Measurements from ENCODE around the gene ELFN2. TPM values are rescaled to one million over a fixed set of nuclear protein-coding genes. Genes with fewer than 3 reads are reported as not detected.

ELFN2 gene
- total and polyA plus RNA-seq, 9 donors: 0.01 to 0.05 (median 0.03) TPM; not detected in 5

DNA sequence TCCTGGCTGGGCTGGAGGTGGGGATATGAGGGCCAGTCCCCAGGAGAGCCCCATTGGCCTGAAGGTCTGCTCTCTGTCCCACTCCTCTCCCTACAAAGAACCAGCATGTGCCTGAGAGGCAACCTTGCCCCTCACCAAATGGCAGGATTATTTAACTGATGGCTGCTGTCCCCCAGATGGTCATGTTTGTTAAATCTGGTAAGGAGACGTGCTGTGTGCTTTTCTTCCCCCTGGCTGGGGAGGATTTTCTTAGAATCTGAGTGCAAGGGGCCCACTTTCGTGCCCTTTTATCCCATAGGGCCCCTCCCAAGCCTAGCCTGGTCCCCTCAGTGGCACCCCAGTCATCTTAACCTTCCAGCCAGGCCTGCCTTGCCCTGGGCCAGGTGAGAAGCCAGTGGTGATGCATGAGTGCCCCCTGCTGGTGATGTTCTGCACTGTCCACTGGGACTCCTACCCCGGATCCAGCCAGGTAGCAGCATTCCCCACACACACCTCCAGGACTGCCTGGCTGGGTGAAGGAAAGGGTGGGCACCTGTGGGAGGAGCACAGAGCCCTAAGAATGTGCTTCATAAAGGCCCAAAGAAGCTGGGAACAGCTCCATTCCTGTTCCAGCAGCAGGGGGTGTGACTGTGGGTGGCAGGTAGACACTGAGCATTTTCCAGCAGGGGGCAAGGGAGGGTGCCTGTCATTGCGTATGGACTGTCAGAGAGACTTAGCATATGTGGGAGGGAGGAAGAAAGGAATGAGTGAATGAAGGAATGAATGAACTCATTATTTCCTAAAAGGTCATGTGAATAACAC lies 30.0 kb upstream of the ELFN2 start:
- no peaks in the 10 kb centered on the region for H3K36me3 ChIP-seq
- no peaks in the 10 kb centered on the region for H3K27me3 ChIP-seq
- no peak overlapping the region for H3K4me3 ChIP-seq
- peaks cover 3% of the 10 kb centered on the region for H3K4me1 ChIP-seq (ENCODE audit: insufficient read depth)
- no peaks in the 10 kb centered on the region for H3K9me3 ChIP-seq
- TF ChIP-seq CTCF (IDR thresholded peaks at IDR 0.05): peak in 1 of 3 donors; percentile 18
- TF ChIP-seq EP300 (IDR thresholded peaks at IDR 0.05): no peak
- TF ChIP-seq POLR2A (IDR thresholded peaks at IDR 0.05): no peak
- peak; percentile 15 to 61 (median 46) for DNase-seq
- WGBS, 3 donors: 38 to 46% (median 42%) methylated on average over 4 of the region's 4 CpGs
- no peak overlapping the region for H3K27ac ChIP-seq
- intact Hi-C loops (cut with DNase I): no loop called here

- peaks cover 3% of the 10 kb centered on the region for H3K4me1 ChIP-seq (ENCODE audit: insufficient read depth)
- H3K27me3 ChIP-seq: no peaks in the 10 kb centered on the region
- TF ChIP-seq POLR2A (IDR thresholded peaks at IDR 0.05) (no peak), CTCF (IDR thresholded peaks at IDR 0.05) (no peak), EP300 (IDR thresholded peaks at IDR 0.05) (no peak)
- no peaks in the 10 kb centered on the region for H3K36me3 ChIP-seq
- H3K27ac ChIP-seq: no peak overlapping the region
- H3K4me3 ChIP-seq: no peak overlapping the region
- H3K9me3 ChIP-seq: no peaks in the 10 kb centered on the region
- DNase-seq: no peak
- intact Hi-C loops (cut with DNase I): no loop called here
- WGBS, 3 donors: 61 to 73% (median 64%) methylated on average over 17 of the region's 17 CpGs
Observed at GRCh38 chr22:37456346-37456745, 29.1 kb upstream of the ELFN2 start.

DNA sequence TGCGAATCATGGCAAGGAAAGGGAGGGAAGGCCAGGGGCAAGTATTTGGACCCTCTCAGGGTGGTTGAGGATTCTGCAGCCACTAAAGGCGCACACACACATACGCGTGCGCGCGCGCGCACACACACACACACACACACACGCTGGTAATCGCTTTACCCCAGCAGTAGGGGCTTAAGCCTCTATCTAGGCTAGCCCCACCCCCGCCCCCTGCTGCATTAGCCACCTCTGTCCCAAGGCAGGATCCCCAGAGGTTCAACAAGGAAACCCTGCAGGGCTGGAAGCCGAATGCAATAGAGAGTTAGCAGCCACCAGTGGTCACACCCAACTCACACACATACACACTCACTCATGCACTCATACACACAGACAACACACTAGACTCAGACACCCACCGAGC lies 28.6 kb upstream of the ELFN2 start:
- TF ChIP-seq POLR2A (IDR thresholded peaks at IDR 0.05) (no peak), CTCF (IDR thresholded peaks at IDR 0.05) (no peak), EP300 (IDR thresholded peaks at IDR 0.05) (no peak)
- Histone ChIP-seq H3K27ac (no peak overlapping the region), H3K4me1 (ENCODE audit: insufficient read depth) (peaks cover 3% of the 10 kb centered on the region), H3K27me3 (no peaks in the 10 kb centered on the region), H3K4me3 (no peak overlapping the region), H3K36me3 (no peaks in the 10 kb centered on the region), H3K9me3 (no peaks in the 10 kb centered on the region)
- no peak for DNase-seq
- 42 to 55% (median 44%) methylated on average over 11 to 14 of the region's 14 CpGs for WGBS, 3 donors
- intact Hi-C loops (cut with DNase I): no loop called here

DNA sequence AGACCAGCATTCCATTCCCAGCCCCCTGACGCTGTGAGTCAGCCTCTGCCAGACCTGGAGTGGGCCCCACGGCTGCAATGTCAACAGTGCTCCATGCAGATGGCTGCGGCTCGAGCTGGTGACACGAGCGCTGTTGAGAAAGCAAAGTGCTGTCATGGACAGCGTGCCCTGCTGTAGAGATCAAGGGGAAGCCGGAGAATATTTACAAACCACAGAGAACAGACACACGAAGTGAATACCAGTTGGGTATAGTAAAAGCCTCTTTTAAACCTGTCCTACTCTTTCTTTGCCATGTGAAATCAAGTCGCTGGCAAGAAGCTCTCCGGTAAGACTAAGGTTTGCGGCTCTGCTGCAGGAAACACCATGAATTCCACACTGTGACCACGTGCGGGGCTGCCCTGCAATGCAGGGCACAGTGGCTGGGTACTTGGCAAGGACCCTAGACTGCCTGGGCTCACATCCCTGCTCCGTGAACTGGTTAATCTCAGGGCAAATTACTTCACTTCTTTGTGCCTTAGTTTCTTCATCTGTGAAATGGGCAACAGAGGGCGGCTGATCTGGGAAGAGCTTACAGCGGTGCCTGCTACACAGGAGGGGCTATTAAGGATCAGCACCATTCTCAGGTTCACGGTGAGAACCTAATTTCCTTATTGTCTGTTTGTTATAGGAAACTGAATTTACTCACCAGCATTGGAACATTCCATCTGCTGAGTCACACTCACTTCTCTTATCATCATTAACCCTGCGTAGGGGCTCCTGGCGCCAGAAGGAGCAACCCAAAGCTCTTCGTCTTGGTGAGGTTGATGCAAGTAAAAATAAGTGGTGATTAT lies 27.8 kb upstream of the ELFN2 start:
- Histone ChIP-seq H3K4me3 (no peak overlapping the region), H3K9me3 (no peaks in the 10 kb centered on the region), H3K4me1 (ENCODE audit: insufficient read depth) (peaks cover 3% of the 10 kb centered on the region), H3K27ac (no peak overlapping the region), H3K36me3 (no peaks in the 10 kb centered on the region), H3K27me3 (no peaks in the 10 kb centered on the region)
- intact Hi-C loops (cut with DNase I): no loop called here
- no peak for DNase-seq
- no peak for TF ChIP-seq EP300 (IDR thresholded peaks at IDR 0.05)
- no peak for TF ChIP-seq CTCF (IDR thresholded peaks at IDR 0.05)
- no peak for TF ChIP-seq POLR2A (IDR thresholded peaks at IDR 0.05)
- 12 to 29% (median 15%) methylated on average over 21 of the region's 21 CpGs for WGBS, 3 donors
